Fibroblast of the aortic adventitia (primary cell): Measurements from ENCODE around the gene ARHGEF7. TPM values are rescaled to one million over a fixed set of nuclear protein-coding genes. Genes with fewer than 3 reads are reported as not detected.

Experiments
- DNase-seq: peaks from one replicate; pipeline ENCODE4 v3.0.0-alpha.2; 2010; ENCODE audit warnings: low read depth
- H3K4me3 ChIP-seq: 2 replicates; pipeline ENCODE4 v1.5.1; 2011; ENCODE audit warnings: low read depth, mild to moderate bottlenecking, control low read depth, low read length, moderate library complexity
- total RNA-seq: library from RNA; depleted of rRNA; stranded (reverse); fragments of >200 nt; gene quantifications from 2 replicates; pipeline ENCODE4 v1.2.3, GENCODE V29; 2012; ENCODE audit warnings: low replicate concordance
- TF ChIP-seq, protein P1 (sequence below): IDR thresholded peaks from 2 replicates; pipeline ENCODE4 v1.5.1; 2011; ENCODE audit warnings: mild to moderate bottlenecking, low read length, control low read depth, inconsistent platforms; ENCODE audit not compliant: insufficient read depth

Gene ARHGEF7
- total RNA-seq, 1 donor: 35.9 TPM

DNA sequence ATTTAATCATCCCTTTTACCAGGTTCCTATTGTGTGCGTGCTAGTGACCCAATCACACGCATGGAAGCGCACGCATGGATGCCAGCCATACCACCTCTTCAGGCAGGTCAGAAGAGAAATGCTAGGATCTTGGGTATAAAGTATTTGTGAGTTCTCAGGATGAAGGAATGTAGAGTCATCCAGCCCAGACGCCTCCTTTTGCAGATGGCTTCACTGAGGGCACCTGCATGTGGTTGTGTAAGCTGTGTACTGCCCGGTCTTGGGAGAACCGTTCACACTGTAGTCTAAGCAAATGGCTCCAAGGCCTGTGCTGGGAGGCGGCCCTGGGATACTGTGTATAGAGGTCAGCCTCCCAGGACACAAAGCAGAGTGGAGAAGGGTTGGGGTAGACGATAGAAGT is 7.5 kb downstream of the ARHGEF7 start:
- TF ChIP-seq, protein P1, sequence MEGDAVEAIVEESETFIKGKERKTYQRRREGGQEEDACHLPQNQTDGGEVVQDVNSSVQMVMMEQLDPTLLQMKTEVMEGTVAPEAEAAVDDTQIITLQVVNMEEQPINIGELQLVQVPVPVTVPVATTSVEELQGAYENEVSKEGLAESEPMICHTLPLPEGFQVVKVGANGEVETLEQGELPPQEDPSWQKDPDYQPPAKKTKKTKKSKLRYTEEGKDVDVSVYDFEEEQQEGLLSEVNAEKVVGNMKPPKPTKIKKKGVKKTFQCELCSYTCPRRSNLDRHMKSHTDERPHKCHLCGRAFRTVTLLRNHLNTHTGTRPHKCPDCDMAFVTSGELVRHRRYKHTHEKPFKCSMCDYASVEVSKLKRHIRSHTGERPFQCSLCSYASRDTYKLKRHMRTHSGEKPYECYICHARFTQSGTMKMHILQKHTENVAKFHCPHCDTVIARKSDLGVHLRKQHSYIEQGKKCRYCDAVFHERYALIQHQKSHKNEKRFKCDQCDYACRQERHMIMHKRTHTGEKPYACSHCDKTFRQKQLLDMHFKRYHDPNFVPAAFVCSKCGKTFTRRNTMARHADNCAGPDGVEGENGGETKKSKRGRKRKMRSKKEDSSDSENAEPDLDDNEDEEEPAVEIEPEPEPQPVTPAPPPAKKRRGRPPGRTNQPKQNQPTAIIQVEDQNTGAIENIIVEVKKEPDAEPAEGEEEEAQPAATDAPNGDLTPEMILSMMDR: no peak
- DNase-seq: no peak

DNA sequence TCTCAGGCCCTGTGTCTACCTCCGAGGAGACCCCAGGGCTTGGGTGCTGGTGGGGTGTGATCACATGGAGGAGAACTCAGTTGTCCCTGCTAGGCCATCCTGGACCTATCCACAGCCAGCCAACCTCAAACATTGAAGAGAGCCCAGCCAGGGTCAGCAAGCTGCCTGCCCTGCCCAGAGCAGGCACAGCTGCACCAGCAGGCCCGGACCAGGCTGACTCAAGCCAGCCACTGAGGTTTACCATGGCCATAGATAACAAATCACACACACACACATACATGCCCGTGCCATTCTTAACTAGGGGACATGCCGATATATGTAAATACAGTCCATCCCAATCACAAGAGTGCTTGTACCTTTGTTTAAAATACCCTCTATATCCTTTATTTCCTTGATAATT is 8.1 kb downstream of the ARHGEF7 start:
- TF ChIP-seq, protein P1: no peak
- no peak overlapping the region for H3K4me3 ChIP-seq
- no peak for DNase-seq

More for the DNA sequence above, 7.5 kb downstream of the ARHGEF7 start:
- H3K4me3 ChIP-seq: no peak overlapping the region

DNA sequence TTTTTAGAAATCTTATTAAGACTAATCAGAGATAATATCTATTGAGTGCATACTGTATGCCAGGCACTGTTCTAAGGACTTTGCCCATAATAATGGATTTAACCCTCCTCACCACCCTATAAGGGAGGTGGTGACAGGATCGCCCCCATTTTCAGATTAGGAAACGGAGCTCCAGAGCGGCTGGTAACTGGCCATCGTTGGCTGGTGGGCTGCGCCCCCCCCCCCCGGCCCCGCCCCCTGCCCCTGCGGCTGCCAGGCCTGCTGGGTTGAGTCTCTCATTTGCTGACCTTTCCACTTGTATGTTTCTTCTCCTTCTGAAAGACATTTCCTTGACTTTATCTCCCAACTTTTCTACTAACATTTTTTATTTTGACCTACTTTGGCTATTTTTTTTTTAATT is 8.5 kb downstream of the ARHGEF7 start:
- TF ChIP-seq, protein P1: no peak
- no peak overlapping the region for H3K4me3 ChIP-seq
- DNase-seq: no peak

DNA sequence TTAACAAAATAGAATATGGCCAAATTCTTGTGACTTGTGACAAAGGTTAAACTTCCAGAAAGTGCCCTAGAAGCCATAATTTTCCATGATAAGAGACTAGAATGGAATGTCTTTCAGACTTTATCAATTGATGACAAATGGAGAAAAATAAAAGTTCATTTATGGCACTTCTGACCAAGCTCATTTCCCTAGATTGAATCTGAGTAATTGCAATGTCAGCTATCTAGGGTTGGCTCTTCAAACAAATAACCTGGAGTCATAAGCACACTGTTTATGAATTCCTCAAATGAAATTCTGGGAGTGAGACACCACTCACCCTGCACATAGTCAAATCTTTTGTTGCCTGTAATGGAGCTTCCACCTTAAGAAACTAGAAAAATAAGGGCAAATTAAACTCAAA is 11.4 kb downstream of the ARHGEF7 start:
- TF ChIP-seq, protein P1: no peak
- no peak overlapping the region for H3K4me3 ChIP-seq
- no peak for DNase-seq

DNA sequence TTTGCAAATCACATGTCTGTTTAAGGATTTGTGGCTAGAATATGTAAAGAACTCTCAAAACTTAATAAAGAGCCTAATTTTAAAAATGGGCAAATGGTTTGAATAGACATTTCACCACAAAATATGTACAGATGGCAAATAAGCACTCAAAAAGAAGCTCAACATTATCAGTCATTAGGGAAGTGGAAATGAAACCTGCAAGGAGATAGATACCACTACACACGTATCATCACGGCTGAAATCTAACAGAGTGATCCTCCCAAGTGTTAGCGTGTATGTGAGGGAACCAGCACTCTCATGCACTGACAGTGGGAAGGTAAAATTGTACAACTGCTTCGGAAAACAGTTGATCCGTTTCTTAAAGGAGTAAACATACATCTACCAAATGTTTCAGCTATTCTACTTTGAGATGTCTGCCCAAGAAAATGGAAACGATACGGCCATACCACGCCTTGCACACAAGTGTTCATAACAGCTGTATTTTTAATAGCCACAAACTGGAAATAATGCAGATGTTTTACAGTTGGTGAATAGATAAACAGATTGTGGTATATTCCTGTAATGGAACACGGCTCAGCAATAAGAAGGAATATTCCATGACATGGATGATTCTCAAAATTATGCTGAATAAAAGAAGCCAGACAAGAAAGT is 14.5 kb downstream of the ARHGEF7 start:
- TF ChIP-seq, protein P1: no peak
- no peak for DNase-seq
- no peak overlapping the region for H3K4me3 ChIP-seq

DNA sequence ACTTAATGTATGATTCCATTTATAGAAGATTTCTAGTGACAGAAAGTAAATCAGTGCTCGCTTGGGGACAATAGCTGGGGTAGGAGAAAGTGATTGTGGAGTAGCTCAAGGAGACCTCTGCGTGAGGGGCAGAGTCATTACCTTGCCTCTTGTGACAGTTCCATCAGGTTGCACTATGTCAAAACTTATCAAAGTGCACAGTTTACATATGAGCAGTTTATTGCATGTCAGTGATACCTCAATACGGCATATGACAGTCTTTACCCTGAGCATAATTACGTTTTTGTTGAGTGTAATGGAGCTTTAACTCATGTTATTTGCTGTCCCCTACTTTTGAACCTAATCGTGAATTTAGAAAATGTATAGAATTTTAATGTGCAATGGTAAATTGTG is 15.0 kb downstream of the ARHGEF7 start:
- TF ChIP-seq, protein P1: no peak
- DNase-seq: no peak
- no peak overlapping the region for H3K4me3 ChIP-seq

DNA sequence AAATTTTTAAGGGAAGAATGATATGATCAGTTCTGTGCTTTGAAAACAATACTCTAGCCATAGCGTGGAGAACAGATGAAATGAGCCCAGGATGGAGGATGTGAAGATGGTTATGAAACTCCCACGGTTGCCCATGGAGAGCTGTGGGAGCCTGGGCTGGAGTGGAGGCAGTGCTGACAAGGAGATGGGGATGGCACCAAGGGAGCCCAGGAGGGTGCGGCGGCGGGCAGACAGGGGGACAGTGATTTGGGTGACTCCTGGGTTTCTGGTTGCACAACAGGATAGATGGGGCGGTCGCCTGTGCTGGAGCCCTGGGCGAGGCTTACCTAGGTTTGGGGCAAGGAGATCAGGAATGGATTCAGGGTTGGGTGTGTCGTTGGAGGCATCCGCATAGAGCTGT is 15.9 kb downstream of the ARHGEF7 start:
- no peak for DNase-seq
- TF ChIP-seq, protein P1: no peak
- no peak overlapping the region for H3K4me3 ChIP-seq
